H1 (cell line): ENCODE measurements around the gene UROC1. TPM values are rescaled to one million over a fixed set of nuclear protein-coding genes. Genes with fewer than 3 reads are reported as not detected.

ENCODE experiments used
- CREB1 ChIP-seq: IDR thresholded peaks from 2 replicates; pipeline ENCODE4 v1.6.1; 2012; ENCODE audit warnings: inconsistent platforms
- HDAC6 ChIP-seq: IDR thresholded peaks from one replicate; pipeline ENCODE4 v1.7.1; 2012; ENCODE audit warnings: low read depth, mild to moderate bottlenecking, inconsistent platforms, low read length, moderate library complexity
- JUN ChIP-seq: IDR thresholded peaks from 2 replicates; pipeline ENCODE4 v1.6.1; 2011; ENCODE audit warnings: low read depth, mild to moderate bottlenecking, improper control_type of control experiment, low read length
- KDM4A ChIP-seq: IDR thresholded peaks from one replicate; pipeline ENCODE4 v1.7.1; 2012; ENCODE audit warnings: low read depth, mild to moderate bottlenecking, moderate library complexity, low read length, inconsistent platforms; ENCODE audit not compliant: severe bottlenecking
- MAFK ChIP-seq: IDR thresholded peaks from 2 replicates; pipeline ENCODE4 v1.6.1; 2012; ENCODE audit warnings: low read depth, mild to moderate bottlenecking, improper control_type of control experiment, low read length
- RFX5 ChIP-seq: IDR thresholded peaks from 2 replicates; pipeline ENCODE4 v1.6.1; 2011; ENCODE audit warnings: low read depth, low read length, improper control_type of control experiment, borderline replicate concordance
- TAF1 ChIP-seq: IDR thresholded peaks from 2 replicates; pipeline ENCODE4 v1.6.1; 2011; ENCODE audit warnings: mild to moderate bottlenecking, low read depth, low read length
- TAF7 ChIP-seq: optimal IDR thresholded peaks from 2 replicates; pipeline ENCODE3; 2011; ENCODE audit warnings: low read depth, mild to moderate bottlenecking, inconsistent platforms, low read length, moderate library complexity, borderline replicate concordance
- polyA plus RNA-seq, 7 experiments: library from polyadenylated mRNA; depleted of rRNA in 3 of 7; stranded (reverse) in 5 of 7; unstranded in 2 of 7; fragments of >200 nt in 5 of 7; fragments of 200-250 nt in 2 of 7; gene quantifications; 1 replicate in 5 of 7; 2 replicates in 1 of 7; 4 replicates in 1 of 7; pipeline versions ENCODE4 v1.2.1 to v1.2.3, GENCODE V29; 2011 to 2013; ENCODE audit warnings: missing spikeins in 2 of 7, mixed read lengths in 2 of 7
- total RNA-seq: library from RNA; stranded (reverse); fragmentation: NEBNext Ultra II Directional; extraction: Animal tissue kit (Norgen Biotek cat#: 25700); gene quantifications from 2 replicates; pipeline ENCODE4 v1.2.1, GENCODE V29; 2021

The UROC1 gene
- total and polyA plus RNA-seq, 2 of the 8 experiments (the other 6 are each of a cell fraction or from before 2014, with no cell fraction given): 0.03 TPM; not detected in 1

DNA sequence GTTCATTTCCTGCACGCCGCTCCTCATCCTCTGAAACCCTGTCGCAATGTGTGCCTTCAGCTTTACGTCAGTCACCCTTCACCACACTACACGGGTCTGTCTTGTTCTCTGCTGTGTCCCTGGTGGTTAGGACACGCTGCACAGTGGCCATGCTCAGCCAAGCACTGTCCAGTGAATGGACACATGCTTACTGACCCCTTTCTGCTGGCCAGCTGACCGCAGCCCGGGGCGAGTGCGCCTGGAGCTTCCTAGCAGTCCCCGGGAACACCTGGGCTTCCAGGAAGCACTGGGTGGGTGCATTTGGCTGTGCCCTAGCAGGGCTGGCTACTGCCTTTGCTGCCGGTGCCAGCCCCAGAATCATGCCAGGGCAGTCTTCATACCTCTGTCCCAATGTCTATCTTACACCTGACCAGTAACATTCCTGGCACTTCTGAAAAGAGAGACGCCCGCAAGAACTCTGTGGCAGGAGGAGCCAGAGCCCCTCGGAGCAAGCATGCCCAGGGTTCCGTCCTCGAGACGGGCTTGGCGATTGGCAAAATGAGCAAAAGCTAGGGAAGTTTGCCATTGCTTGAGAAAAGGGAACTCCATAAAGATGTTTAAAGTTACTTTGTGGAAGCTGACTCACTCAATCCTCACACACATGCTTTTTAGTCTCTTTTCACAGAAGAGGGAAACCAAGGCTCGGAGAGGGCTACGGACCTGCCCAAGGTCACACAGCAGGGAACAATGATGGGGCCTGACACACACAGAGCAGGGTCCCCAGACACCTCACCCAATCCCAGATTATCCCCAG is 26.2 kb downstream of the UROC1 start (continued):
- TF ChIP-seq CREB1: no peak
- no peak for TF ChIP-seq KDM4A
- TF ChIP-seq TAF7: no peak
- TF ChIP-seq MAFK: no peak
- no peak for TF ChIP-seq RFX5
- no peak for TF ChIP-seq JUN
- TF ChIP-seq TAF1: no peak
- no peak for TF ChIP-seq HDAC6
- TF ChIP-seq, all 59 proteins: peak for 0
